Measurements from ENCODE around the gene PLIN1. TPM values are rescaled to one million over a fixed set of nuclear protein-coding genes. Genes with fewer than 3 reads are reported as not detected.

The PLIN1 gene
- polyA plus RNA-seq, 1 donor (not counting 4 experiments of a cell fraction or from before 2014, with no cell fraction given) = 0.30 TPM

DNA sequence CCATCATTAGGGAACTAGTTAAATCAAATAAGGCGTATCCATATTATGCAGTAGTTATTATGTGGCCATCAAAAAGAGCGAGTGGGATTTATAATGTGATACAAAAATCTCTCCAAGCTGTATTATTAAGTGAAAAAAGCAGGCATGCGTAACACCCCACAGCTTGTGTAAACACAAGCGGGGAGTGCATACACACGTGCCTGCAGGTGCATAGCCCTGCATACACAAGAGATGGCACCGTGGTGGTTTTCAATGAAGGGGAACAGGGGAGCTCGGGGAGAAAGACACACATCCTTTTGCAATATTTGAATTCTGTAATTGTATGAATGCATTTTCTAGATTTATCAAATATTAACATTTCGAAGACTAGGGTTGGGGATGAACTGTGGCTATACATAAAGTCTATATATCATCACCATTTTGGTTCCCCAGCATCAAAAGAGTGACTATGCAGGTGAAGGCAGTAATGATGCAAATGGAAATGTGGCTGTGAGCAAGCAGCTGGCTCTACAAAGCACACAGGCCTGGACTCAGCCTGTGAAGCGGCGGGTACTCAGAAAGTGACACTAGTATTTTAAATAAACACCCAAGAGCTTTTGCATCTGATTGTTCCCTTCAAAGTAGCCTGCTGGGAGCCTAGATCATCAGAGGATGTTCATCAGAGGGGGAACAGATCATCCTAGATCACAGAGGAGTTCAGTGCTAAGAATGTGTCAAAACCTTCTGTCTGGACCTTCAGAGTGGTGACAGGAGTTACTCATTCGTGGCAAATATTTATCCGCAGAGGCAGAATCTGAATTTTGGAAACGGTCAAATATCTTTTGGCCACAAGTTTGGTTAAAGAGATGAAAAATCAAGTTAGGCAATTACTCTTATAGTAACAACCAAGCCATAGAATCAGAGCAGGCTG lies 14.5 kb downstream of the PLIN1 start:
- no peak overlapping the region for H2AFZ ChIP-seq (ENCODE audit: control insufficient read depth, low read length)
- H3K36me3 ChIP-seq (ENCODE audit: control insufficient read depth in 2 of 2, extremely low read depth in 1 of 2, insufficient read depth in 2 of 2, low read length in 2 of 2) = no peaks in the 10 kb centered on the region
- no peaks in the 10 kb centered on the region for H4K20me1 ChIP-seq (ENCODE audit: control insufficient read depth, extremely low read depth, insufficient read depth, low read length)
- H3K9me3 ChIP-seq (ENCODE audit: control insufficient read depth, low read depth, low read length) = no peaks in the 10 kb centered on the region
- H3K4me1 ChIP-seq (ENCODE audit: control insufficient read depth, extremely low read depth, insufficient read depth, low read length) = peaks cover 10% of the 10 kb centered on the region
- peak; percentile 20 for FAIRE-seq
- TF ChIP-seq, protein P1, sequence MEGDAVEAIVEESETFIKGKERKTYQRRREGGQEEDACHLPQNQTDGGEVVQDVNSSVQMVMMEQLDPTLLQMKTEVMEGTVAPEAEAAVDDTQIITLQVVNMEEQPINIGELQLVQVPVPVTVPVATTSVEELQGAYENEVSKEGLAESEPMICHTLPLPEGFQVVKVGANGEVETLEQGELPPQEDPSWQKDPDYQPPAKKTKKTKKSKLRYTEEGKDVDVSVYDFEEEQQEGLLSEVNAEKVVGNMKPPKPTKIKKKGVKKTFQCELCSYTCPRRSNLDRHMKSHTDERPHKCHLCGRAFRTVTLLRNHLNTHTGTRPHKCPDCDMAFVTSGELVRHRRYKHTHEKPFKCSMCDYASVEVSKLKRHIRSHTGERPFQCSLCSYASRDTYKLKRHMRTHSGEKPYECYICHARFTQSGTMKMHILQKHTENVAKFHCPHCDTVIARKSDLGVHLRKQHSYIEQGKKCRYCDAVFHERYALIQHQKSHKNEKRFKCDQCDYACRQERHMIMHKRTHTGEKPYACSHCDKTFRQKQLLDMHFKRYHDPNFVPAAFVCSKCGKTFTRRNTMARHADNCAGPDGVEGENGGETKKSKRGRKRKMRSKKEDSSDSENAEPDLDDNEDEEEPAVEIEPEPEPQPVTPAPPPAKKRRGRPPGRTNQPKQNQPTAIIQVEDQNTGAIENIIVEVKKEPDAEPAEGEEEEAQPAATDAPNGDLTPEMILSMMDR (optimal IDR thresholded peaks at IDR 0.05 in 1 of 3, IDR thresholded peaks at IDR 0.05 in 1 of 3, conservative IDR thresholded peaks at IDR 0.05 in 1 of 3; ENCODE audit: extremely low read depth in 1 of 3, insufficient read depth in 2 of 3, low read length in 3 of 3) = no peak
- TF ChIP-seq EZH2 (IDR thresholded peaks at IDR 0.05; ENCODE audit: low read length) = no peak
- dilution Hi-C loops (cut with MboI; ENCODE audit: extremely low pct_ligation_motif_present, low sequenced_read_pairs) = no loop called here
- H3K79me2 ChIP-seq (ENCODE audit: control insufficient read depth, insufficient read depth, low read length) = no peaks in the 10 kb centered on the region
- peak overlapping the region; percentile 64 for H3K4me2 ChIP-seq (ENCODE audit: control insufficient read depth, extremely low read depth, insufficient read depth, low read depth, low read length)
- no peaks in the 10 kb centered on the region for H3K9me1 ChIP-seq (ENCODE audit: control insufficient read depth, extremely low read depth, insufficient read depth, low read length)
- H3K9ac ChIP-seq (ENCODE audit: control insufficient read depth, extremely low read depth, insufficient read depth, low read length) = no peak overlapping the region
- no peak for DNase-seq (ENCODE audit: low read depth, low spot score)
- no peak overlapping the region for H3K4me3 ChIP-seq (ENCODE audit: control insufficient read depth in 2 of 3, extremely low read depth in 1 of 3, insufficient read depth in 2 of 3, low read depth in 1 of 3, low read length in 3 of 3)
- H3K27me3 ChIP-seq (ENCODE audit: control insufficient read depth, extremely low read depth, insufficient read depth, low read length) = no peaks in the 10 kb centered on the region
- no peak overlapping the region for H3K27ac ChIP-seq (ENCODE audit: control insufficient read depth, insufficient read depth, low read length)

DNA sequence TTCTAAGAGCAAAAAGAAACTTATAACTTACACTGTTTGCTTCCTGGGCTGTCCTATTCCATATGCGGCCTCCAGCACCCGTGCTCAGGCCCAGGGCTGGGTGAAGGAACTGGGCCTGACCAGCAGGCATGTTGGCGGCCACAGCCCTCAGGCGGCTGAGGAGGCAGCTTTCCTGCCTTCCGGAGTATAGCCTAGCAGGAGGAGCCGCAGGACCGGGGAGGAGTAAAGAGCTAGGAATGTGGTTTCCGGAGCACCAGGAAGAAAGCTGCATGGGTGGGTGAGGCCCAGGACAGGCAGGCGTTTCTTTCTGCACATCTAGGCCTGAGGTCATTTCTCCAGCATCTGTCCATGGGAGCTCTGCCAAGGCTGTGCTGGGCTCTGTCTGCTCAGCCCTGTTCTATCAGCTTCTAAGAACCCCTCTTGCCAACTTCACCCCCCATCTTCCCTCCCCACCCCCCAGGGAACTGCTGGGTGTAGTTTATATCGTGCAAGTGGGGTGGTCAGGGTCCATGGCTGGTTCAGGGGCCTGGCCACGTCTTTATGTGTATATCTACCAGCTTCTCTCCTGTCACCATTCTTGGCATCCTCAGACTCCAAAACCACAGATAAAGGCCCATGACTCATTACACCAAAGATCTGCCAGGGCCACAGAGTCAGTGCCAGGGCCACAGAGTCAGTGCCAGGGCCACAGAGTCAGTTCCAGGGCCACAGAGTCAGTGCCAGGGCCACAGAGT lies 16.1 kb downstream of the PLIN1 start:
- dilution Hi-C loops (cut with MboI; ENCODE audit: extremely low pct_ligation_motif_present, low sequenced_read_pairs) = no loop called here
- Histone ChIP-seq H3K36me3 (ENCODE audit: control insufficient read depth in 2 of 2, extremely low read depth in 1 of 2, insufficient read depth in 2 of 2, low read length in 2 of 2) (no peaks in the 10 kb centered on the region), H3K4me3 (ENCODE audit: control insufficient read depth in 2 of 3, extremely low read depth in 1 of 3, insufficient read depth in 2 of 3, low read depth in 1 of 3, low read length in 3 of 3) (no peak overlapping the region), H3K27ac (ENCODE audit: control insufficient read depth, insufficient read depth, low read length) (peak overlapping the region; percentile 28), H4K20me1 (ENCODE audit: control insufficient read depth, extremely low read depth, insufficient read depth, low read length) (no peaks in the 10 kb centered on the region), H2AFZ (ENCODE audit: control insufficient read depth, low read length) (peak overlapping the region; percentile 52), H3K79me2 (ENCODE audit: control insufficient read depth, insufficient read depth, low read length) (no peaks in the 10 kb centered on the region), H3K4me2 (ENCODE audit: control insufficient read depth, extremely low read depth, insufficient read depth, low read depth, low read length) (peak overlapping the region; percentile 52), H3K27me3 (ENCODE audit: control insufficient read depth, extremely low read depth, insufficient read depth, low read length) (no peaks in the 10 kb centered on the region), H3K4me1 (ENCODE audit: control insufficient read depth, extremely low read depth, insufficient read depth, low read length) (peaks cover 10% of the 10 kb centered on the region), H3K9ac (ENCODE audit: control insufficient read depth, extremely low read depth, insufficient read depth, low read length) (peak overlapping the region; percentile 13), H3K9me1 (ENCODE audit: control insufficient read depth, extremely low read depth, insufficient read depth, low read length) (no peaks in the 10 kb centered on the region), H3K9me3 (ENCODE audit: control insufficient read depth, low read depth, low read length) (no peaks in the 10 kb centered on the region)
- FAIRE-seq = peak; percentile 95
- TF ChIP-seq, protein P1 (optimal IDR thresholded peaks at IDR 0.05 in 1 of 3, IDR thresholded peaks at IDR 0.05 in 1 of 3, conservative IDR thresholded peaks at IDR 0.05 in 1 of 3; ENCODE audit: extremely low read depth in 1 of 3, insufficient read depth in 2 of 3, low read length in 3 of 3) = no peak
- TF ChIP-seq EZH2 (IDR thresholded peaks at IDR 0.05; ENCODE audit: low read length) = no peak
- peak; percentile 21 for DNase-seq (ENCODE audit: low read depth, low spot score)
